CD4-positive, alpha-beta T cell treated with Interleukin-15 for 4 hours (primary cell): ENCODE results near the gene KIF11.
"Not testable (repeated sequence)": the region's sequence is repeated elsewhere in the genome, so short reads cannot be mapped to it uniquely, and the experiment has no call there.

Source experiments
- DNase-seq: peaks from one replicate; pipeline ENCODE4 v3.0.0-alpha.2; 2020; ENCODE audit warnings: low spot score

The KIF11 gene

DNA sequence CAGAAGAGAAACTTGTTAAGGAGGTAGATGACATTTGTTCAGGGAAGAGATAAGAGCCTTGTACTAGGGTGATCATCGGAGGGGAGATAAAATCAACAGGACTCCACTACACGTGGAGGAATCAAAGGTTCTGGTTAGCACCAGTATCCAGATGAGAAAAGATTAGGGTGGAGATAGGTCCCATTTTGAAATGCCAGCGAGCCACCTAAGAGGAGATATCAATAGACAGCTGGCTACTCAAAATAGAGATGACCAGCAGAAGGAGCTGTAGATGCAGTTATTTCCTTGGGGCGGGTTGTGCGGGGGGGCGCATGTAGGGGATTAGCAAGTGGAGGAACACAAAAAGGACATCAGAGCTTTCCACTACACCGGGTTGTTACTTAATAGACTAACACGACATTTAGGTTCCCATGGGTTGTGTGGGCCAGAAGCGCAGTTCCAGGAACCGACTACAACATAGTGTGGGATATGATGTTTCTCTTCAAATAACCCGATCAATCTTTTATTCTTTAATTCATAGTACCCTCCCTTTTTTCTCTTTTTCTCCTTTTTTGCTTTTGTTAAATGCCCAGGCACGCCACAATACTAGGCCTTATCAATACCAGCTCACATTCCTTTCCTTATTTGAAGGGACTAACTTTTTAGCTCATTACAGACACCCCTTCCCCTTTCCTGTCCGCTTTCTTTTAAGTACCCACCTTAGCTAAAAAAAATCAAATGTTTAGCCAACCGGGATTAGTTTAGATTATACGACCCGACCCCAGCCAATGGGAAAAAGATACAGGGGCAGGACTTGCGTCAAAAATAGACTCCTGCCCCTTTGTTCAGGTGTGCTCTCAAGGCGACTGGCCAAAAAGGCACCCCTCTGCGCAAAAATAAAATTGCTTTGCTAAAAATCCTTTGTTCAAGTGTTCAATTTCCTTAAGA is 2.0 kb upstream of the KIF11 start:
- DNase-seq = no peak

DNA sequence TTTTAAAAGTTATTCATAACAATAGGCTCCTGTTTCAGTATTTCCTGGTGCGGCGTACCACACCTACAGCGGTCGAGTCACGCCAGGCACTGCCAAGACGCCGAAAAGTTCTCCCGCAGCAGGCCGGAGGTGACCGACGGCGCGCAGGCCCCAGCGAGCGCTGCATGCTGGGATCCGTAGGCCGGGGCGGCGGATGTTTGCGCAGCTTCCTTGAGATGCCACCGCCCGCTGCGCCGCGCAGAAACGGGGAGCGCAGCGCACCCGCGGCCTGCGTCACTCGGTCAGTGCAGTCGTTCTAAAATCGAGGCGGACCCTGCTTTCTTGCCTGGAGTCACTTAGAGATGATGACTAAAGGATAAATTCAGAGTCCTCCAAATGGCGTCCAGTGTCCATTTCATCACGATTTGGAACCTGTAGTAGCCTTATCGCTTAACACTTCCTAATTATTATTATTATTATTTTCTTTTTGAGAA is 1.3 kb upstream of the KIF11 start:
- DNase-seq = peak; percentile 90

DNA sequence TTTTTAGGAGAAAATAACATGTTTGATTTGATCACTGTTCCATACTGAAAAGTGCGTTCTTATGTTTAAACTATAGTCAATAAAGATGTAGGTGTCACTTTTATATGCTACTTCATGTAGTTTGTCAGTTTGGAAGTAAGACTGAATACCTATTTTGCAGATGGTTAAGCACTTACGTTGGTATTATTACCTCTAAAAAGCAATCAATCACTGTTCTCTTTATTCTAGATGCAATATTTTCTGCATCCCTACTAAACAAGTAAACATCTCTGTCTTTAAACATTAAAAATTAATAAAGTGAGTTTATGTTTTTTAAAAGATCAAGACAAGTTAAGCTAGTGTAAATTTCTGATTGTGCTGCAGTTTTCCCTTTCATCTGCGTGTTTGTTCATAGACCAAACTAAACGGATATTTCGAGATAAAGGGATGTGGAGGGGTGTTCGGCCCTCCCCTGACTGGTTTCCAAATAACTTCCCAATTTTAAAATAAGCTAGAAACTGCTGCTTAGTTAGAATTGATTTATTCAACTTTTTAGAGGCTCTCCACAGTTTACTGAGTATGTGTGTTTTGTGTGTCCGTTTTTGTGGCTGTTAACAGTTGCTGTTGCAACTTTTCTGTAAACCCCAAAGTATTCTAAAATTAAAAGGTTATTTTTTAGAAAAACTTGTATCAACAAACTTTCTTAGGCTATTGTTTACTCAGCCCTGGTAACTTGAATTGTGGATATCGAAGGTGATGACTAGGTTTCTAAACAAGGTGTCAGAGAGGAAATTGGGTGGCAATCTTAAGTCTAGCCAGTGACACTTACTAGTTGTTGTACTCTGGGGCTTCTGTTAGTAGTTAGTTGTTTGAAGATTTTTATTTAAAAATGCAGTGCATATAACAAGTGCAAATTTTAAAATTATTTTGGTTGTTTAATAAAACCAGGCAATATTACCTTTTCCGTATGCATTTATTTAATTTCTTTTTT is 974 bp downstream of the KIF11 start:
- peak; percentile 37 for DNase-seq

DNA sequence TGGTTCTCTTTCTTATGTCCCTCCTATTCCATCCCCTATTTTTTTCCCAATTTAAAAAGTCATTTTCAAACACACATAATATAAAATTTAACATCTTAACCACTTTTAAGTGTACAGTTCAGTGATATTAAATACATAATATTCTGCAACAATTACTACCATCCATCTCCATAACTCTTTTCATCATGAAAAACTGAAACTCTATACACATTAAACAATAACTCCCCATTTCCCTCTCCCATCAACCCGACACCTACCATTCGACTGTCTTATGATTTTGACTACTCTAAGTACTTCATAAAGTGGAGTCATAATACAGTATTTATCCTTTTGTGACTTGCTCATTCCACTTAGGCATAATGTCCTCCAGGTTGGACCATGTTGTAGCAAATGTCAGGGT is 2.6 kb downstream of the KIF11 start:
- no peak for DNase-seq

DNA sequence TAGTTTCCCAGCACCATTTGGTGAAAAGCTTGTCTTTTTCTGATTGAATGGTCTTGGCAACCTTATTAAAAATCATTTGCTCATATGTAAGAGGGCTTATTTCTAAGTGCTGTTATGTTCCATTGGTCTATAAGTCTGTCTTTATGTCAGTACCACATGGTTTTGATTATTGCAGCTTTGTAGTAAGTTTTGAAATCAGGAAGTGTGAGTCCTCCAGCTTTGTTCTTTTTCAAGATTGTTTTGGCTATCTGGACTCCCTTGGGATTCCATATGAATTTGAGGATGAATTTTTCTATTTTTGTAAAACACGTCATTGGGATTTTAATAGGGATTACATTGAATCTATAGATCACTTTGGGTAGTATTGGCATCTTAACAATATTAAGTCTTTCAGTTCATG is 5.4 kb downstream of the KIF11 start:
- no peak for DNase-seq

DNA sequence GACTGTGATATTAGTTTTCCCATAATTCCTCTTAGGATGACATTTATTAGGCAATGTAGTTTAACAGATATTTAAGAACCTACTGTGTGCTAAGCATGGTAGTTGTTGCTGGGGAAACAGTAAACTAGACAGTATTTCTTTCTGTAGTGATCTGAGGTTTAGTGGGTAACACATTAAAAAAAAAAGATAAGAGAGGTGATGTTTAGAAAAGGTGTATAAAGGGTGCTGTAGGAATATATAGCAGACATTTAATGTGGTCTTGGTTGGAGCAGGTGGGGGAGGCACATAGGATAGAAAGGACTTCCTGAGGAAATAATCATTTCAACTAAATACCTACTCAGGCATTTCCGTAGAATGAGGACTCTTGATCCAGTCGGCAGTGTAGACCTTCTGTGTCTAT is 11.9 kb downstream of the KIF11 start:
- DNase-seq = no peak

DNA sequence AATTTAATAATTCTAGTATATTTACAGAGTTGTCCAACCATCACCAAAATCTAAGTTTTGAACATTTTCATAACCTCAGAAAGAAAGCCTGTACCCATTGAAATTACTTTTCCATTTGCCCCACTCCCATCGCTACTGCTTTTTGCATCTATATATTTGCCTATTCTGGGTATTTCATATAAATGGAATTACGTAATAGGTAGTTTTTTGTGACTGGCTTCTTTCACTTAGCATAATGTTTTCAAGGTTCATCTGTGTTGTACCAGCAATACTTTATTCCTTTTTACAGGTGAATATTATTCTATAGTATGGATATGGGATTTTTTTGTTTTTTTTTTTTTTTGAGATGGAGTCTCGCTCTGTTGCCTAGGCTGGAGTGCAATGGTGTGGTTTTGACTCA is 22.6 kb downstream of the KIF11 start:
- no peak for DNase-seq

DNA sequence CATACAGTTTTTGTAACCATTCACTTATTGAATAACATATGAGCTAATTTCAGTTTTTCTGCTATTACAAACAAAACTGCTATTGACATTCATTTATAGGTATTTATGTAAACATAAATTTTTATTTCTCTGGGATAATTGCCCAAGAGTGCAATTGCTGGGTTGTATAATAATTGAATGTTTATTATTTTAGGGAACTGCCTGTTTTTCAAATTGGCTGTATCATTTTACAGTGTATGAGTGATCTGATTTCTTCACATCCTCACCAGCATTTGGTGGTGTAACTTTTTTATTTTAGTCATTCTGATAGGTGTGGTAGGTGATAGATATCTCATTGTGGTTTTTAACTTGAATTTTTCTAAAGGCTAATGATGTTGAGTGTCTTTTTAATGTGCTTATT is 26.4 kb downstream of the KIF11 start:
- DNase-seq = no peak

DNA sequence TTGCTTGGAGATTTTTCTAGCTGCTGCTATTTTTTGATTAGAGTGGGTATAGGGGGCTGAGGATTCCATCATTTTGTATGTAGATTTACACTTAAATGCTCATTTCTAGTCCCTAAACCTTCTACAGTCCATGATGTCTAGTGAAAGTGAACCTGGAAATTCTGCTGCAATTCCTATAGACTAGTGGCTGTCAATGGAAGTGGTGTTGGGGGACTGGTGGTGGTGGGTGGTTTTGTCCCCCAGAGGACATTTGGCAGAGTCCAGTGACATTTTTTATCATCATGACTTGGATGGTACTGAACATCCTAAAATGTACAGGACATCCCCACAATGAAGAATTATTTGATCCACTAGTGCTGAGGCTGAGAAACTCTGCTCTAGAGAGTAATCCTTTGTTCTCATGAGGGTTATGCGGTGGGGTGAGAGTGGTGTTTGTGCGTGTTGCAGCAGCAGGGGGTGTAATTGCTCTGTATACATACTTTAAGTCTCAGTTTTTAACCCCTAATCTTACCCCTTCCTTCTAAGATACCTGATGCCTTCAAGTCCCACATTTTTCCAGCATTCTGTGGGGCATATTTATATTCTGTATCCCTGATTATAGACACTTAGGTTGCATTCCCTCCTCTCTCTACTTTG is 35.0 kb downstream of the KIF11 start:
- no peak for DNase-seq

DNA sequence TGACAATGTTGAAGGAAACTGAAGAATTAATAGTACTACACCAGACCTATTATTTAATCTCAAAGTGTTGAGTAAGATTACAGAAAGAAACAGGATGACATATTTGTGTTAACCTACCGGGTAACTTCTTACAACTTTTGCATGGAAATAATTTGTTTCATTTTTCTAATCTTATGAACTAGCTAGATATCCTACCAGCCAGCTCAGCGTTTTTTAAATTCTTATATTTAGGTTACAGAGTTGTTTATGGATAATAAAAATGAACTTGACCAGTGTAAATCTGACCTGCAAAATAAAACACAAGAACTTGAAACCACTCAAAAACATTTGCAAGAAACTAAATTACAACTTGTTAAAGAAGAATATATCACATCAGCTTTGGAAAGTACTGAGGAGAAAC is 37.0 kb downstream of the KIF11 start:
- no peak for DNase-seq

DNA sequence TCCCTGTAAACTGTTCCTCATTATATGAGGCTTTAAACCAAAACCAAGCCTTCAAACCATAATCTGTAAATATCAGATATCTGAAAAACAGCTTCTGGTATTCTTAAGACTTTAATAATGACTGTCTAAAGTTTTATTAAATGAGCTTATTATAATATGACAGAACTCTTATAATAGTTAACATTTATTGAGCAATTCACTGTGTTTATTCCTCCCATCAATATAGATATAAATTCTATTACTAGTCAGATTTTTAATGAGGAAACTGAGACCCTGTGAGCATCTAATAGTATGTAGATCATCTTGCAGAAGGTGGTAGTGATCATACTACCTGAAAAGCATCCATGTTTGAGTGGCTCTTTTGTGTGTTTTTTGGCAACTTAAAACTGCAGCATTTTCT is 45.1 kb downstream of the KIF11 start:
- no peak for DNase-seq

DNA sequence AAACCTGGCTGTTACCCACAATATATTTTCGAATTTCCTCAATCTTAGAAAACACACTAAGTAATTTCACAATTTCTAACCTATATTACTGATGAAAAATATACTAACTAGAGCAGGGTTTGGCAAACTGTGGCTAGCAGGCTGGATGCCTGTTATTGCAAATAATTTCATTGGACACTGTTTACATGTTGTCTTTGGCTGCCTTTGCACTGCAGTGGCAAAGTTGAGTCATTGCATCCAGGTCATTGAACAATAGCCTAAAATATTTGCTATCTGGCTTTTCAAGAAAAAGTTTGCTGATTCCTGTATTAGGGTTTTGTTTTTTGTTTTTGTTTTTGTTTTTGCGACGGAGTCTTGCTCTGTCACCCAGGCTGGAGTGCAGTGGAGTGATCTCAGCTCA is 47.2 kb downstream of the KIF11 start:
- no peak for DNase-seq

DNA sequence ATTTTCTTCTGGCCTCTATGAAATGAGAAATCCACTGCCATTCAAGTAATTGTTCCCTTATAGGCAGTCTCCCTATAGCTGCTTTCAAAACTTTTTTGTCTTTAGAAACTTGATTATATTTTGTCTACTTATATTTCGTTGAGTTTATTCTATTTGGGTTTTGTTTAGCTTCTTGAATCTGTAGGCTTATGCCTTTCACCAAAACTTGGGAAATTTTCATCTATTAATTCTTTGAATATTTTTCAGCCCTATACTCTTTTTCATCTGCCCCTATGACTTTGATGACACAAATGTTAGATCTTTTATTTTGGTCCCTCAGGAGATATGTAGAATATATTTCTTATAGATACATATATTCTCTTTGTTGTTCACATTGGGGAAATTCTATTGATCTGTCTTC is 48.6 kb downstream of the KIF11 start:
- DNase-seq = no peak

DNA sequence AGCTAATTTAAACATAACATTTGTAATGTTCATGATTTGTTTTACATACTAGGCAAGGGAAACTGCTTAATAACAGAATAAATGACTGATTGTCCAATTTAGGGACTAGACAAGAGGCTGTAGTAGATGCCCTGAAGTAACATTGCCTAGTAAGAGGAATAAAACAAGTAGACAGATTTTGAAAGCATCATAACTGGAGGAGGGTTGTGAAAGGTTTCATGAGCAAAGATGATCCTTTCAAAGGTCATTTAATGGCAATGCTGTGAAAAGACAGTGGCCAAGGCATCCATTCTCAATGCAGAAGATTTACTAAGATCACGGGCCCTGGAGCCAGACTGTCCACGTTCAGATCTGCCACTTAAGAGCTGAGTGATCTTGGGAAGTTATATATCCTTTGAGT is 52.0 kb downstream of the KIF11 start:
- no peak for DNase-seq

DNA sequence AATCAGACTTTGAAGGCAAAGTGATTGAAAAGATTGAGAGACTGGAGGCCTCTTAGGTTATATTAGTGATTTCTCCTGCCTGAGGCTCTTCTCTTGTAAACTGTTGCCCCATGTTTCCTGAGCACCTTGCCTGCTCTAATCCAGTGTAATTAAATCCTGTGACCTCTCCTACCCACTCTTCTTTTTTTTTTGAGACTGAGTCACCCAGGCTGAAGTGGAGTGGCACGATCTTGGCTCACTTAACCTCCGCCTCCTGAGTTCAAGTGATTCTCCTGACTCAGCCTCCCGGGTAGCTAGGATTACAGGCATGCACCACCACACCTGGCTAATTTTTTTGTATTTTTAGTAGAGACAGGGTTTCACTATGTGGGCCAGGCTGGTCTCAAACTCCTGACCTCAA is 57.9 kb downstream of the KIF11 start:
- DNase-seq = not testable (repeated sequence)

DNA sequence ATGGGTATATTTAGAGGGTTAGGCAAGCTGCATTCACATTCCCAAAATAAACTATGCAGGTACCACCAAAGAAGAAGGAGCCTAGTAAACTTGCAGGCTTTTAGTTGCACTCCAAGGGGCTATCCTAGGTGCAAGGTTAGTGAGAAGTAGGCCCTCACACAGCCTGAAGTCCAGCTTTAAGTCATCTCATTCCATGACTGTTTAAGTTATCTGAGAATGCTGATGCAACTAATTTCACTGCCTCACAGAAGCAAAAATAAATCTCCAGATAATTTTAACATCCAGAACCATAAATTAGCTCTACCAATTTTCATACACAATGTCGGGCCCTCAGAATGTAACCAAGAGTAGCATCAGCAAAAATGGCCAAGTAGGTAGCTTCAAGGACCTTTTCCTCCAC is 62.5 kb downstream of the KIF11 start:
- DNase-seq = no peak

DNA sequence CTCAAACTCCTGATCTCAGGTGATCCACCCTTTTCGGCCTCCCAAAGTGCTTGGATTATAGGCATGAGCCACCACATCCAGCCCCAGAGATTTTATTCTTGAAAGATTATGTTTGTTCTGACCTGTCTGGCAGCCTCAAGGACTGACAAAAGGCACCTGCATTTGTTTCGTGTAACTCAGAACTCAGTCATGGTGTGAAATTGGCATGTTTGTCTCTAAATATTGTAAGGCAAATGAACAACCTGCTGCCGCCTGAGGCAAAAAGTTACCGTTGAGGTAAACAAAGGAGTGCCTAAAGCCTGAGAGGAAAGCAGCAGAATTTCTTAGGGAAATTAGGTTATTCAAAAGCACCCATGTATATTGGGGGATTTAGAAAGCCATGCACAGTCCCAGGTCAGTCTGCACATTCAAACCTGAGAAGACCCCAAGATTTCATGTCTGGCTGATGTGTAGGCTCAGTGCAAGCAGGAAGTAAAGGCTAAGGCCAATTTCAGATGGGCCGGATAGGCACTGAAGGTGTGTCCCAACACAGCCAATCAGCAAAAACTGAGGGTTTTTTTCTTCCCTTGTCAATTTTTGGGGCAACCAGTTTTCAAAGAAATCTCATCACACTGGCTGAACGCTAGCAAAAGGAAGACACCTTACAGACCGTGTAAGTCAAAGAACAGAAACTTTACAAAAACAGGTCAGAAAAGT is 63.5 kb downstream of the KIF11 start:
- no peak for DNase-seq

DNA sequence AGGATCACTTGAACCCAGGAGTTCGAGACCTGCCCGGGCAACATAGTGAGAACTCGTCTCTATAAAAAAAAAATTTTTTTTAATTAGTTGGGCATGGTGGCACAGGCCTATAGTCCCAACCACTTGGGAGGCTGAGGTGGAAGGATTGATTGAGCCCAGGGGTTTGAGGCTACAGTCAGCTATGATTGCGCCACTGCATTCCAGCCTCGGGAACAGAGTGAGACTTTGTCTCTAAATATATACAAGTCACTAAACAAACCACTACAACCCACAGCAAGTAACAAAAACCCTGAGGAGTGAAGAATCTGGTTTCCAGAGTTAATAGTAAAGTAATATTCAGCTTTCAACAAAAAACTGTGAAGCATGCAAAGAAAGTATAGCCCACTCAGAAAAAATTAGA is 64.1 kb downstream of the KIF11 start:
- no peak for DNase-seq

DNA sequence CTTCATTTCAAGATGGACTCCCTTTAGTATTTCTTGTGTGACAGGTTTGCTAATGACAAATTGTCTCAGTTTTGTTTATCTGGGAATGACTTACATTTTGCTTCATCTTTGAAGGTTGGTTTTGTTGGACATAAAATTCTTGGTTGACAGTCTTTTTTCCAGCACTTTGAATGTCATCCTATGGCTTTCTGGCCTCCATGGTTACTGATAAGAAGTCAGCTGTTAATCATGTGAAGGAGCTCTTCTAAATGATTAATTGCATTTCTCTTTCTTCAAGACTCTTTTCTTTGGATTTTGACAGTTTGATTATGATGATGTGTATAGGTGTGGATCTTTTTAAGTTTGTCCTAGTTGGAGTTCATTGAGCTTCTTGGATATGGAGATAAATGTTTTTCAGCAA is 69.9 kb downstream of the KIF11 start:
- DNase-seq = no peak

DNA sequence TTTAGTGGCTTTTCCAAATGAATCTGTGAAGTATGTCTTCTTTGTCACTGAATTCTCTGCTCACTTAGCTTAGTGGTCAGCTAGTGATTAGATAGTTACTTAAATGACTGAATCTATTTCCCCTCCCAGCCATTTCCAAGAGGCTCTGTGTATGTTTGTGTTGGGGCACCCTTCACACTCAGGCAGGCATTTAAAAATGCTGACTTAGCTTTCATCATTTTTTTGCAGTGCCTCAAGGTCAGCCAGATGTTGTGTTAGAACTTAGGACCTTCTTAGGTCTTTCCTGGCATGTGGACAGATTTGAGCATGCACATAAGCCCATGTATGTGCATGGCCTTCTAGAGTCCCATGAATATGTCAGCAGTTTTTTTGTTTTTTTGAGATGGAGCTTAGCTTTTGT is 71.4 kb downstream of the KIF11 start:
- DNase-seq = no peak

DNA sequence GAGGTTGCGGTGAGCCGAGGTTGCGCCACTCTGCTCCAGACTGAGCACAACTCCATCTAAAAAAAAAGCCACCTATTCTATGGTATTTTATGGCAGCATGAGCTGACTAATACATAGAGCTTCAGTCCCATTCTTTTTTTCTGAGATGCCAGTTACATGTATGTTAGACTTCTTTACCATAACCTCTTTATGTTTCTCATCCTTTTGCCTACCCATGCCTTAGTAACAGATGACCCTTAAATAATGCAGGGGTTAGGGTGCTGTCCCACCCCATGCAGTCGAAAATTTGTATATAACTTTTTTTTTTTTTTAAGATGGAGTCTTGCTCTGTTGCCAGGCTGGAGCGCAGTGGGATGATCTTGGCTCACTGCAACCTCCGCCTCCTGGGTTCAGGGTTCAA is 74.1 kb downstream of the KIF11 start:
- no peak for DNase-seq

DNA sequence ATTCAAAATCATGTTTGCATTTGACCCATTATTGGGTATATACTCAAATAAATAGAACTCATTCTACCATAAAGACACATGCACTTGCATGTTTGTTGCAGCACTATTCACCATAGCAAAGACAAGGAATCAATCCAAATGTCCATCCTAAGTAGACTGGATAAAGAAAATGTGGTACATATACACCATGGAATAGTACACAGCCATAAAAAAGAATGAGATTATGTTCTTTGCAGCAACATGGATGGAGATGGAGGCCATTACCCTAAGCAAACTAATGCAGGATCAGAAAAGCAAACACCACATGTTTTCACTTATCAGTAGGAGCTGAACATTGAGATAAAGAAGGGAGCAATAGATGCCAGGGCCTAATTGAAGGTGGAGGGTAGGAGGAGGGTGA is 84.8 kb downstream of the KIF11 start:
- no peak for DNase-seq
